Naive thymus-derived CD8-positive, alpha-beta T cell (primary cell): Measurements from ENCODE around the gene MAP2K5. TPM values are rescaled to one million over a fixed set of nuclear protein-coding genes. Genes with fewer than 3 reads are reported as not detected.
A peak's percentile ranks its signal among the peaks of the same experiment; 100 is the strongest.

Source experiments
- ATAC-seq, 2 donors: fragments of 150-1000 bp; cut with Tn5 transposase in 1 of 2; sonication (Bioruptor Pico), chemical (Tn5 transposase) in 1 of 2; 1 replicate in 1 of 2; 2 replicates in 1 of 2; pipeline ENCODE4 v1.10.0; 2021; ENCODE audit warnings: mild to moderate bottlenecking in 2 of 2, moderate library complexity in 2 of 2
- POLR2A ChIA-PET: fragments of 350-600 bp; sonication (Branson Sonifier 250); formaldehyde crosslinking; loops from one replicate; lab custom pipeline; 2021; ENCODE audit warnings: antibody characterized with exemption; lab: Charles Lee
- DNase-seq, 10 donors: peaks; one replicate each; pipeline versions ENCODE4 v3.0.0 to v3.0.0-alpha.2; 2020 to 2022
- H3K27ac Mint-ChIP-seq, 10 donors: one replicate each; pipeline ENCODE4 v1.8.0; 2020 to 2022; ENCODE audit warnings: mild to moderate bottlenecking in 10 of 10, mixed read lengths in 10 of 10, moderate library complexity in 4 of 10, inconsistent platforms in 1 of 10
- H3K27me3 Mint-ChIP-seq, 5 donors: one replicate each; pipeline ENCODE4 v1.8.0; 2021 to 2022; ENCODE audit warnings: mixed read lengths in 5 of 5
- H3K36me3 Mint-ChIP-seq, 3 donors: one replicate each; pipeline ENCODE4 v1.8.0; 2020 to 2022; ENCODE audit warnings: mixed read lengths in 3 of 3, mild to moderate bottlenecking in 2 of 3, inconsistent platforms in 1 of 3
- H3K4me1 Mint-ChIP-seq, 4 donors: one replicate each; pipeline ENCODE4 v1.8.0; 2021 to 2022; ENCODE audit warnings: mixed read lengths in 4 of 4
- H3K4me3 Mint-ChIP-seq, 10 donors: one replicate each; pipeline ENCODE4 v1.8.0; 2020 to 2022; ENCODE audit warnings: mild to moderate bottlenecking in 10 of 10, mixed read lengths in 10 of 10, moderate library complexity in 6 of 10, inconsistent platforms in 1 of 10
- H3K9me3 Mint-ChIP-seq, 9 donors: one replicate each; pipeline ENCODE4 v1.8.0; 2020 to 2022; ENCODE audit warnings: mixed read lengths in 9 of 9, mild to moderate bottlenecking in 3 of 9, inconsistent platforms in 1 of 9, moderate library complexity in 1 of 9
- polyA plus RNA-seq, 3 donors: library from polyadenylated mRNA; unstranded; fragments of 300-500 nt; fragmentation: Illumina TruSeq; gene quantifications; one replicate each; pipeline ENCODE4 v1.2.3, GENCODE V29; 2021
- total RNA-seq, 8 experiments: library from RNA in 2 of 8; stranded (reverse) in 2 of 8; gene quantifications; one replicate each; pipeline ENCODE4 v1.2.3 and lab custom pipeline; 2021 to 2026

MAP2K5 gene
- total and polyA plus RNA-seq, 5 experiments from 2014 or later, result 17.8 to 37.6 (median 22.5) TPM

GRCh38 chr15:67786646-67787045 is 244.1 kb downstream of the MAP2K5 start:
- peaks cover 0 to 2% (median 0%) of the 10 kb centered on the region in 9 donors for H3K9me3 Mint-ChIP-seq
- H3K36me3 Mint-ChIP-seq, result peaks cover 1 to 33% (median 17%) of the 10 kb centered on the region in 3 donors
- H3K4me1 Mint-ChIP-seq, result peaks cover 28 to 47% (median 35%) of the 10 kb centered on the region in 4 donors
- no peak for DNase-seq
- no peak for ATAC-seq
- H3K27ac Mint-ChIP-seq, result peak overlapping the region in 1 of 10 donors; percentile 2
- H3K4me3 Mint-ChIP-seq, result no peak overlapping the region
- no peaks in the 10 kb centered on the region for H3K27me3 Mint-ChIP-seq
- POLR2A ChIA-PET, result no interaction called here

GRCh38 chr15:67788986-67789385 is 246.5 kb downstream of the MAP2K5 start:
- Mint-ChIP-seq H3K36me3 (peaks cover 13 to 56% (median 28%) of the 10 kb centered on the region in 3 donors), H3K4me1 (peaks cover 17 to 27% (median 22%) of the 10 kb centered on the region in 4 donors), H3K27me3 (no peaks in the 10 kb centered on the region), H3K9me3 (peaks cover 0 to 4% (median 0%) of the 10 kb centered on the region in 9 donors), H3K27ac (no peak overlapping the region), H3K4me3 (no peak overlapping the region)
- POLR2A ChIA-PET, result no interaction called here
- DNase-seq (no peak), ATAC-seq (no peak)

GRCh38 chr15:67790610-67791319 is 248.3 kb downstream of the MAP2K5 start:
- Mint-ChIP-seq H3K9me3 (peaks cover 0 to 18% (median 10%) of the 10 kb centered on the region in 9 donors), H3K27ac (no peak overlapping the region), H3K27me3 (no peaks in the 10 kb centered on the region), H3K36me3 (peaks cover 29 to 68% (median 37%) of the 10 kb centered on the region in 3 donors), H3K4me1 (peaks cover 0 to 10% (median 6%) of the 10 kb centered on the region in 4 donors), H3K4me3 (no peak overlapping the region)
- DNase-seq, result no peak
- no peak for ATAC-seq
- POLR2A ChIA-PET, result no interaction called here

GRCh38 chr15:67792250-67792942 is 249.9 kb downstream of the MAP2K5 start:
- Mint-ChIP-seq H3K27me3 (no peaks in the 10 kb centered on the region), H3K27ac (no peak overlapping the region), H3K36me3 (peaks cover 30 to 68% (median 34%) of the 10 kb centered on the region in 3 donors), H3K9me3 (peaks cover 0 to 20% (median 10%) of the 10 kb centered on the region in 9 donors), H3K4me3 (no peak overlapping the region), H3K4me1 (peaks cover 0 to 5% (median 2%) of the 10 kb centered on the region in 4 donors)
- ATAC-seq, result no peak
- no peak for DNase-seq
- POLR2A ChIA-PET, result no interaction called here

- peaks cover 34 to 61% (median 35%) of the 10 kb centered on the region in 3 donors for H3K36me3 Mint-ChIP-seq
- H3K27me3 Mint-ChIP-seq, result no peaks in the 10 kb centered on the region
- no peak overlapping the region for H3K27ac Mint-ChIP-seq
- ATAC-seq, result no peak
- POLR2A ChIA-PET, result no interaction called here
- H3K9me3 Mint-ChIP-seq, result peaks cover 0 to 20% (median 10%) of the 10 kb centered on the region in 9 donors
- peaks cover 0 to 5% (median 2%) of the 10 kb centered on the region in 4 donors for H3K4me1 Mint-ChIP-seq
- DNase-seq, result no peak
- no peak overlapping the region for H3K4me3 Mint-ChIP-seq
Measured at GRCh38 chr15:67794832-67795574, 252.5 kb downstream of the MAP2K5 start.

- no peak for ATAC-seq
- no peaks in the 10 kb centered on the region for H3K27me3 Mint-ChIP-seq
- peak overlapping the region in 2 of 10 donors; percentile 14 to 37 for H3K27ac Mint-ChIP-seq
- no peak overlapping the region for H3K4me3 Mint-ChIP-seq
- H3K36me3 Mint-ChIP-seq, result peaks cover 34 to 53% (median 34%) of the 10 kb centered on the region in 3 donors
- POLR2A ChIA-PET, result no interaction called here
- H3K9me3 Mint-ChIP-seq, result peaks cover 0 to 20% (median 10%) of the 10 kb centered on the region in 9 donors
- peaks cover 0 to 5% (median 2%) of the 10 kb centered on the region in 4 donors for H3K4me1 Mint-ChIP-seq
- no peak for DNase-seq
Measured at GRCh38 chr15:67796196-67797127, 254.0 kb downstream of the MAP2K5 start.

GRCh38 chr15:67799801-67800205 is 257.3 kb downstream of the MAP2K5 start:
- POLR2A ChIA-PET, result no interaction called here
- Mint-ChIP-seq H3K4me1 (peaks cover 0 to 6% (median 0%) of the 10 kb centered on the region in 4 donors), H3K27ac (no peak overlapping the region), H3K4me3 (no peak overlapping the region), H3K9me3 (peaks cover 0 to 11% (median 7%) of the 10 kb centered on the region in 9 donors), H3K36me3 (peaks cover 15 to 25% (median 19%) of the 10 kb centered on the region in 3 donors), H3K27me3 (no peaks in the 10 kb centered on the region)
- no peak for DNase-seq
- ATAC-seq, result no peak

GRCh38 chr15:67801142-67801541 is 258.6 kb downstream of the MAP2K5 start:
- peaks cover 0 to 4% (median 0%) of the 10 kb centered on the region in 4 donors for H3K4me1 Mint-ChIP-seq
- ATAC-seq (no peak), DNase-seq (no peak)
- no peaks in the 10 kb centered on the region for H3K9me3 Mint-ChIP-seq
- no peaks in the 10 kb centered on the region for H3K27me3 Mint-ChIP-seq
- peaks cover 1 to 22% (median 16%) of the 10 kb centered on the region in 3 donors for H3K36me3 Mint-ChIP-seq
- POLR2A ChIA-PET, result no interaction called here
- H3K27ac Mint-ChIP-seq, result no peak overlapping the region
- no peak overlapping the region for H3K4me3 Mint-ChIP-seq

GRCh38 chr15:67801926-67802914 is 259.7 kb downstream of the MAP2K5 start:
- peaks cover 0 to 3% (median 0%) of the 10 kb centered on the region in 4 donors for H3K4me1 Mint-ChIP-seq
- DNase-seq, result no peak
- POLR2A ChIA-PET, result no interaction called here
- no peak overlapping the region for H3K4me3 Mint-ChIP-seq
- no peak for ATAC-seq
- H3K27ac Mint-ChIP-seq, result no peak overlapping the region
- peaks cover 0 to 23% (median 19%) of the 10 kb centered on the region in 3 donors for H3K36me3 Mint-ChIP-seq
- H3K9me3 Mint-ChIP-seq, result no peaks in the 10 kb centered on the region
- no peaks in the 10 kb centered on the region for H3K27me3 Mint-ChIP-seq

GRCh38 chr15:67803299-67803698 is 260.8 kb downstream of the MAP2K5 start:
- Mint-ChIP-seq H3K36me3 (peaks cover 0 to 25% (median 20%) of the 10 kb centered on the region in 3 donors), H3K4me3 (no peak overlapping the region)
- POLR2A ChIA-PET, result interaction anchor here (0.6 kb wide), 1 partner anchor 66 kb away, joined by 5 read pairs; no protein-coding TSS in a partner anchor

More at GRCh38 chr15:67803299-67803698, 260.8 kb downstream of the MAP2K5 start:
- Mint-ChIP-seq H3K27ac (peak overlapping the region in 1 of 10 donors; percentile 44), H3K27me3 (no peaks in the 10 kb centered on the region), H3K4me1 (peaks cover 0 to 3% (median 0%) of the 10 kb centered on the region in 4 donors), H3K9me3 (no peaks in the 10 kb centered on the region)
- DNase-seq, result no peak
- no peak for ATAC-seq
